GM12878 (cell line): ENCODE measurements around the gene STRIP2. TPM values are rescaled to one million over a fixed set of nuclear protein-coding genes. Genes with fewer than 3 reads are reported as not detected.

Experiments
- ATAC-seq: fragments of 200-7000 bp; cut with Tn5 transposase; 3 replicates; pipeline ENCODE4 v1.9.1; 2020; ENCODE audit warnings: mild to moderate bottlenecking, moderate library complexity
- BruUV-seq: library from RNA; stranded (reverse); fragments of 400-500 nt; replicated peaks from 2 replicates; lab custom pipeline; 2021; lab: Mats Ljungman, UMichigan
- CTCF ChIA-PET: fragments of 300-600 bp; sonication (Branson Sonifier 250); formaldehyde crosslinking; extraction: SDS; loops from one replicate; lab custom pipeline; 2021; ENCODE audit warnings: inconsistent platforms; lab: Yijun Ruan, JAX
- POLR2A ChIA-PET: fragments of 350-600 bp; formaldehyde crosslinking; extraction: SDS; loops from one replicate; lab custom pipeline; 2021; ENCODE audit warnings: inconsistent platforms; lab: Charles Lee
- RAD21 ChIA-PET: fragments of 300-600 bp; sonication (Branson Sonifier 250); formaldehyde crosslinking; loops from one replicate; lab custom pipeline; 2023; ENCODE audit warnings: antibody characterized with exemption; ENCODE audit not compliant: unreplicated experiment; lab: Charles Lee
- SMC1A ChIA-PET: fragments of 300-600 bp; sonication (Branson Sonifier 250); formaldehyde crosslinking; loops from one replicate; lab custom pipeline; 2023; ENCODE audit not compliant: unreplicated experiment, uncharacterized antibody; lab: Charles Lee
- DNase-seq: peaks from one replicate; pipeline ENCODE4 v3.0.0-alpha.2; 2011; ENCODE audit warnings: low read depth, low spot score
- FAIRE-seq: peaks from 3 replicates; lab custom pipeline; 2011; peaks lifted over from hg19 to GRCh38; lab: Jason Lieb, UNC
- H2AFZ ChIP-seq: 2 replicates; pipeline ENCODE4 v1.6.0; 2011; ENCODE audit warnings: low read depth, low read length, control low read depth; ENCODE audit not compliant: control insufficient read depth
- H3K27ac ChIP-seq: 2 replicates; pipeline ENCODE4 v1.5.1; 2011; ENCODE audit warnings: control low read depth; ENCODE audit not compliant: control insufficient read depth, insufficient read depth
- H3K27me3 ChIP-seq, 2 experiments: replicated peaks in 1 of 2; 2 replicates each; pipeline versions ENCODE4 v1.6.0 to v1.6.1; 2011; ENCODE audit warnings: low read length in 1 of 2; ENCODE audit not compliant: control insufficient read depth in 2 of 2, insufficient read depth in 2 of 2
- H3K36me3 ChIP-seq, 2 experiments: 2 replicates each; pipeline ENCODE4 v1.5.1; 2011; ENCODE audit warnings: low read length in 1 of 2; ENCODE audit not compliant: control insufficient read depth in 2 of 2, insufficient read depth in 2 of 2
- H3K4me1 ChIP-seq: 2 replicates; pipeline ENCODE4 v1.6.1; 2011; ENCODE audit warnings: mild to moderate bottlenecking, low read length, moderate library complexity, mixed read lengths; ENCODE audit not compliant: control insufficient read depth, insufficient read depth
- H3K4me2 ChIP-seq: 2 replicates; pipeline ENCODE4 v1.6.0; 2011; ENCODE audit warnings: control low read depth; ENCODE audit not compliant: control insufficient read depth, insufficient read depth
- H3K4me3 ChIP-seq: fragments of 200-600 bp; sonication (generic); 2 replicates; pipeline ENCODE4 v1.5.1; 2016
- H3K79me2 ChIP-seq: 2 replicates; pipeline ENCODE4 v1.6.0; 2011; ENCODE audit warnings: low read length; ENCODE audit not compliant: control insufficient read depth, insufficient read depth
- H3K9ac ChIP-seq: 2 replicates; pipeline ENCODE4 v1.8.0; 2011; ENCODE audit warnings: low read length, control low read depth, mixed read lengths; ENCODE audit not compliant: control insufficient read depth, insufficient read depth
- H3K9me3 ChIP-seq: replicated peaks from 3 replicates; pipeline ENCODE4 v1.5.1; 2011; ENCODE audit warnings: mild to moderate bottlenecking, low read length; ENCODE audit not compliant: control insufficient read depth, insufficient read depth
- H4K20me1 ChIP-seq: 2 replicates; pipeline ENCODE4 v1.6.0; 2011; ENCODE audit not compliant: control insufficient read depth, insufficient read depth
- CREB1 ChIP-seq: IDR thresholded peaks from 2 replicates; pipeline ENCODE4 v1.6.1; 2012; ENCODE audit warnings: low read depth, mild to moderate bottlenecking, inconsistent platforms
- DPF2 ChIP-seq: fragments of 450-650 bp; IDR thresholded peaks from 2 replicates; pipeline ENCODE4 v1.6.1; 2017; ENCODE audit warnings: mild to moderate bottlenecking
- EGR1 ChIP-seq, 2 experiments: IDR thresholded peaks; 1 replicate in 1 of 2; 2 replicates in 1 of 2; pipeline ENCODE4 v1.6.1; 2011 to 2012; ENCODE audit warnings: low read depth in 2 of 2, low read length in 2 of 2, borderline replicate concordance in 1 of 2, mild to moderate bottlenecking in 1 of 2, moderate library complexity in 1 of 2
- ESRRA ChIP-seq: IDR thresholded peaks from 2 replicates; pipeline ENCODE4 v1.6.1; 2012; ENCODE audit warnings: mild to moderate bottlenecking, low read length, improper control_type of control experiment
- FOXM1 ChIP-seq: IDR thresholded peaks from 2 replicates; pipeline ENCODE4 v1.6.1; 2012; ENCODE audit warnings: low read depth, mild to moderate bottlenecking, inconsistent platforms, low read length, moderate library complexity
- MEF2A ChIP-seq: IDR thresholded peaks from 2 replicates; pipeline ENCODE4 v1.6.1; 2011; ENCODE audit warnings: low read depth, mild to moderate bottlenecking, low read length, moderate library complexity; ENCODE audit not compliant: insufficient read depth
- SIX5 ChIP-seq: IDR thresholded peaks from 2 replicates; pipeline ENCODE4 v1.6.1; 2011; ENCODE audit warnings: mild to moderate bottlenecking, low read depth, low read length, moderate library complexity; ENCODE audit not compliant: severe bottlenecking
- YBX1 ChIP-seq: fragments of 450-650 bp; IDR thresholded peaks from 2 replicates; pipeline ENCODE4 v1.6.1; 2016; ENCODE audit warnings: antibody characterized with exemption
- WGBS: methylation state at CpG from one replicate; pipeline ENCODE4 v1.1.6; 2016; ENCODE audit warnings: low lambda C conversion rate; ENCODE audit not compliant: insufficient replicate concordance, insufficient coverage; ENCODE audit errors: missing lambda C conversion rate; 5-methylcytosine and 5-hydroxymethylcytosine counted together
- in situ Hi-C: fragments of 300-500 bp; cut with MboI; formaldehyde crosslinking; loops from 9 replicates; pipeline ENCODE4 v1.14.3; 2018; ENCODE audit warnings: mixed read lengths
- intact Hi-C: fragments of 100-400 bp; cut with micrococcal nuclease; formaldehyde crosslinking; loops from one replicate; pipeline ENCODE4 v1.14.2; 2022; ENCODE audit not compliant: unreplicated experiment
- polyA plus RNA-seq, 11 experiments: library from polyadenylated mRNA; depleted of rRNA in 4 of 11; unstranded in 6 of 11; stranded (reverse) in 5 of 11; fragments of >200 nt; fragmentation: Nextera tagmentation in 4 of 11; fragmentation: Illumina TruSeq in 1 of 11; extraction: Ambion mirVana in 4 of 11; extraction: Trizol in 1 of 11; gene quantifications; 1 replicate in 1 of 11; 2 replicates in 10 of 11; pipeline versions ENCODE4 v1.2.1 to v1.2.3, GENCODE V29; 2011 to 2016; ENCODE audit warnings: inconsistent platforms in 2 of 11, missing spikeins in 2 of 11, low read depth in 1 of 11
- total RNA-seq, 4 experiments: library from RNA; depleted of rRNA in 3 of 4; stranded (reverse); fragments of >200 nt in 3 of 4; fragmentation: Illumina TruSeq in 1 of 4; extraction: Trizol in 1 of 4; gene quantifications; 2 replicates each; pipeline versions ENCODE4 v1.2.1 to v1.2.3, GENCODE V29; 2013 to 2021
- TF ChIP-seq, protein P1 (sequence below): fragments of 450-650 bp; IDR thresholded peaks from 2 replicates; pipeline ENCODE4 v1.6.1; 2017; ENCODE audit warnings: mild to moderate bottlenecking, low read depth, inconsistent platforms; ENCODE audit not compliant: poor library complexity, severe bottlenecking
- TF ChIP-seq, protein P2 (sequence below): fragments of 450-650 bp; IDR thresholded peaks from 2 replicates; pipeline ENCODE4 v1.6.1; 2018; ENCODE audit warnings: mild to moderate bottlenecking, low read depth, moderate library complexity; ENCODE audit not compliant: partially characterized antibody
- TF ChIP-seq, protein P3 (sequence below): fragments of 450-650 bp; IDR thresholded peaks from 2 replicates; pipeline ENCODE4 v1.6.1; 2017; ENCODE audit warnings: mild to moderate bottlenecking, moderate library complexity

The STRIP2 gene
- total and polyA plus RNA-seq, 10 of the 15 experiments (the other 5 are each of a cell fraction or from before 2014, with no cell fraction given) = 0.48 to 5.8 (median 1.8) TPM

DNA sequence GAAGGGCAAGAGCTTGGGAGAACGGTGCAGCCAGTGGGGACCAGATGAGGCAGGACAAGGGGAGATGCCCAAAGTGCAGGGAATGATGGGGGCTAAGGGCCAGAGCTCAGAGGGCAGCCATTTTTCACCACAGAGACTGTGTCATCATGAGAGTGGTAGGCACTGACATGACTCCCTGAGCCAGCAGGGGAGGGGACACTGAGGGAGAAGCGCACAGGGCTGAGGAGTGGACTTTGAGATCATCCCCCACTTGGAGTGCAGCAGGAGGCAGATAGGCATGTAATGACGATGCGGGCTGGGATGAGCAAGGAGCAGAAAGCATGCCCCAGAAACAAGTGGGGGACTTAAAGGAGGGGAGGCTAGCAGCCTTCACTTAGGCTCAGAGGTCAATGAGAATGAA is 62.9 kb downstream of the STRIP2 start (continued):
- TF ChIP-seq EGR1 (IDR thresholded peaks at IDR 0.05; ENCODE audit: borderline replicate concordance in 1 of 2, low read depth in 2 of 2, low read length in 2 of 2) = no peak
- no peak for TF ChIP-seq YBX1
- TF ChIP-seq, protein P1, sequence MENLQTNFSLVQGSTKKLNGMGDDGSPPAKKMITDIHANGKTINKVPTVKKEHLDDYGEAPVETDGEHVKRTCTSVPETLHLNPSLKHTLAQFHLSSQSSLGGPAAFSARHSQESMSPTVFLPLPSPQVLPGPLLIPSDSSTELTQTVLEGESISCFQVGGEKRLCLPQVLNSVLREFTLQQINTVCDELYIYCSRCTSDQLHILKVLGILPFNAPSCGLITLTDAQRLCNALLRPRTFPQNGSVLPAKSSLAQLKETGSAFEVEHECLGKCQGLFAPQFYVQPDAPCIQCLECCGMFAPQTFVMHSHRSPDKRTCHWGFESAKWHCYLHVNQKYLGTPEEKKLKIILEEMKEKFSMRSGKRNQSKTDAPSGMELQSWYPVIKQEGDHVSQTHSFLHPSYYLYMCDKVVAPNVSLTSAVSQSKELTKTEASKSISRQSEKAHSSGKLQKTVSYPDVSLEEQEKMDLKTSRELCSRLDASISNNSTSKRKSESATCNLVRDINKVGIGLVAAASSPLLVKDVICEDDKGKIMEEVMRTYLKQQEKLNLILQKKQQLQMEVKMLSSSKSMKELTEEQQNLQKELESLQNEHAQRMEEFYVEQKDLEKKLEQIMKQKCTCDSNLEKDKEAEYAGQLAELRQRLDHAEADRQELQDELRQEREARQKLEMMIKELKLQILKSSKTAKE = no peak
- no peak for TF ChIP-seq MEF2A
- TF ChIP-seq ESRRA = no peak

DNA sequence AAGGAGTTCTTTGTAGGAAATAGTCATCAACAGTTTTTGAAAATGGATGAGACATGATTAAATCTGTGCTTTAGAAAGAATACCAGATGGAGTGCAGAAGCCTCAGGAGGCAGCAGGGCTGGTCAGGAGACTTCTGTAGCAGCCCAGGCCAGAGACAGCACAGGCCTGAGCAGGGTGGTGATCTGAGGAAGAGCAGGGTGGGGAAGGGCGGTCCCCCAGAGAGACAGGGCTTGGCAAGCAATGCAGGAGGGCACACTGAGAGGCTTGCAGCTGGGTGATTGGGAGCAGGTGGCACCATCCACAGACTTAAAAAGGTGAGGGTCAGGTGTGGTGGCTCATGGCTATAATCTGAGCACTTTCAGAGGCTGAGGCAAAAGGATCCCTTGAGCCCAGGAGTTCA is 63.8 kb downstream of the STRIP2 start:
- H4K20me1 ChIP-seq = no peaks in the 10 kb centered on the region
- intact Hi-C loops = no loop called here
- H3K4me2 ChIP-seq = no peak overlapping the region
- in situ Hi-C loops = no loop called here
- no peak overlapping the region for H3K9ac ChIP-seq
- no peak overlapping the region for H2AFZ ChIP-seq
- H3K36me3 ChIP-seq = no peaks in the 10 kb centered on the region
- peaks cover 22% of the 10 kb centered on the region; the same call in 1 of the 2 replicates for H3K4me1 ChIP-seq
- FAIRE-seq (no peak), DNase-seq (no peak), ATAC-seq (no peak)
- no peak overlapping the region for H3K27ac ChIP-seq
- H3K27me3 ChIP-seq = no peaks in the 10 kb centered on the region
- ChIA-PET SMC1A (no interaction called here), POLR2A (no interaction called here), CTCF (no interaction called here), RAD21 (no interaction called here)
- 100% methylated on average over 1 of the region's 1 CpG for WGBS
- no peak overlapping the region for H3K4me3 ChIP-seq
- H3K79me2 ChIP-seq = no peaks in the 10 kb centered on the region
- no peaks in the 10 kb centered on the region for H3K9me3 ChIP-seq
- TF ChIP-seq, protein P2, sequence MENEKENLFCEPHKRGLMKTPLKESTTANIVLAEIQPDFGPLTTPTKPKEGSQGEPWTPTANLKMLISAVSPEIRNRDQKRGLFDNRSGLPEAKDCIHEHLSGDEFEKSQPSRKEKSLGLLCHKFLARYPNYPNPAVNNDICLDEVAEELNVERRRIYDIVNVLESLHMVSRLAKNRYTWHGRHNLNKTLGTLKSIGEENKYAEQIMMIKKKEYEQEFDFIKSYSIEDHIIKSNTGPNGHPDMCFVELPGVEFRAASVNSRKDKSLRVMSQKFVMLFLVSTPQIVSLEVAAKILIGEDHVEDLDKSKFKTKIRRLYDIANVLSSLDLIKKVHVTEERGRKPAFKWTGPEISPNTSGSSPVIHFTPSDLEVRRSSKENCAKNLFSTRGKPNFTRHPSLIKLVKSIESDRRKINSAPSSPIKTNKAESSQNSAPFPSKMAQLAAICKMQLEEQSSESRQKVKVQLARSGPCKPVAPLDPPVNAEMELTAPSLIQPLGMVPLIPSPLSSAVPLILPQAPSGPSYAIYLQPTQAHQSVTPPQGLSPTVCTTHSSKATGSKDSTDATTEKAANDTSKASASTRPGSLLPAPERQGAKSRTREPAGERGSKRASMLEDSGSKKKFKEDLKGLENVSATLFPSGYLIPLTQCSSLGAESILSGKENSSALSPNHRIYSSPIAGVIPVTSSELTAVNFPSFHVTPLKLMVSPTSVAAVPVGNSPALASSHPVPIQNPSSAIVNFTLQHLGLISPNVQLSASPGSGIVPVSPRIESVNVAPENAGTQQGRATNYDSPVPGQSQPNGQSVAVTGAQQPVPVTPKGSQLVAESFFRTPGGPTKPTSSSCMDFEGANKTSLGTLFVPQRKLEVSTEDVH = no peak
- TF ChIP-seq, protein P3, sequence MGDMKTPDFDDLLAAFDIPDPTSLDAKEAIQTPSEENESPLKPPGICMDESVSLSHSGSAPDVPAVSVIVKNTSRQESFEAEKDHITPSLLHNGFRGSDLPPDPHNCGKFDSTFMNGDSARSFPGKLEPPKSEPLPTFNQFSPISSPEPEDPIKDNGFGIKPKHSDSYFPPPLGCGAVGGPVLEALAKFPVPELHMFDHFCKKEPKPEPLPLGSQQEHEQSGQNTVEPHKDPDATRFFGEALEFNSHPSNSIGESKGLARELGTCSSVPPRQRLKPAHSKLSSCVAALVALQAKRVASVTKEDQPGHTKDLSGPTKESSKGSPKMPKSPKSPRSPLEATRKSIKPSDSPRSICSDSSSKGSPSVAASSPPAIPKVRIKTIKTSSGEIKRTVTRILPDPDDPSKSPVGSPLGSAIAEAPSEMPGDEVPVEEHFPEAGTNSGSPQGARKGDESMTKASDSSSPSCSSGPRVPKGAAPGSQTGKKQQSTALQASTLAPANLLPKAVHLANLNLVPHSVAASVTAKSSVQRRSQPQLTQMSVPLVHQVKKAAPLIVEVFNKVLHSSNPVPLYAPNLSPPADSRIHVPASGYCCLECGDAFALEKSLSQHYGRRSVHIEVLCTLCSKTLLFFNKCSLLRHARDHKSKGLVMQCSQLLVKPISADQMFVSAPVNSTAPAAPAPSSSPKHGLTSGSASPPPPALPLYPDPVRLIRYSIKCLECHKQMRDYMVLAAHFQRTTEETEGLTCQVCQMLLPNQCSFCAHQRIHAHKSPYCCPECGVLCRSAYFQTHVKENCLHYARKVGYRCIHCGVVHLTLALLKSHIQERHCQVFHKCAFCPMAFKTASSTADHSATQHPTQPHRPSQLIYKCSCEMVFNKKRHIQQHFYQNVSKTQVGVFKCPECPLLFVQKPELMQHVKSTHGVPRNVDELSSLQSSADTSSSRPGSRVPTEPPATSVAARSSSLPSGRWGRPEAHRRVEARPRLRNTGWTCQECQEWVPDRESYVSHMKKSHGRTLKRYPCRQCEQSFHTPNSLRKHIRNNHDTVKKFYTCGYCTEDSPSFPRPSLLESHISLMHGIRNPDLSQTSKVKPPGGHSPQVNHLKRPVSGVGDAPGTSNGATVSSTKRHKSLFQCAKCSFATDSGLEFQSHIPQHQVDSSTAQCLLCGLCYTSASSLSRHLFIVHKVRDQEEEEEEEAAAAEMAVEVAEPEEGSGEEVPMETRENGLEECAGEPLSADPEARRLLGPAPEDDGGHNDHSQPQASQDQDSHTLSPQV = no peak
- TF ChIP-seq SIX5 = no peak
- no peak for TF ChIP-seq FOXM1
- no peak for TF ChIP-seq CREB1
- no peak for TF ChIP-seq DPF2
- no TSS peak for BruUV-seq
